Measurements from ENCODE around the gene MMP27.

GRCh38 chr11:102716527-102716926 lies 11.0 kb upstream of the MMP27 start:
- TF ChIP-seq CTCF (IDR thresholded peaks at IDR 0.05) = no peak
- TF ChIP-seq POLR2A (IDR thresholded peaks at IDR 0.05) = no peak

All from breast epithelium (tissue), 3 donors.